ENCODE measurements around the gene LYPD8.

- no peak for TF ChIP-seq CTCF (IDR thresholded peaks at IDR 0.05)
- no peak for TF ChIP-seq POLR2AphosphoS5 (IDR thresholded peaks at IDR 0.05)
Measured at GRCh38 chr1:248757784-248758195, 2.2 kb upstream of the LYPD8 start.

Measured in stomach (tissue), 4 donors.